ENCODE data around the gene ITGB8.
"Not testable (repeated sequence)": the region's sequence is repeated elsewhere in the genome, so short reads cannot be mapped to it uniquely, and the experiment has no call there.

ITGB8 gene

DNA sequence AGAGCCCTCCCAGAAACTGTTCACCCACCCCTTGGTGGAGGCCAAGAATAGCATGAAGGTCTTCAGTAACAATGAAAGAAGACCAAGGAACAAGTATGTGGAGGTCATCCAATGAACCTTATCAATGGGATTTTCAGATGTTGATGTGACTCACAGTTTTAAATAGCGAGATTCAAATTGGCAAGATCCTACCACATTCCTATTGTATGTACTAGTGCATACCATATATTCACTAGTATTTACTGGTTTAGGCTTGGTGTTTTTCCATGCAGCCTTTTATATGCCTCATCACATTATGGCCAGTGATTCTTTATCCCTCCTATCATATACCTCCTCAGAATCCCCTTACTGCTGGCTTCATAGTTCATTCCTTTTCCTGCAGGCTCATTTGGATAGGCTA is 54.4 kb downstream of the ITGB8 start:
- no peak for DNase-seq

- DNase-seq, result no peak
These were observed 57.4 kb downstream of the ITGB8 start for GRCh38 chr7:20388084-20388483.

GRCh38 chr7:20389192-20389591 is 58.5 kb downstream of the ITGB8 start:
- not testable (repeated sequence) for DNase-seq

DNA sequence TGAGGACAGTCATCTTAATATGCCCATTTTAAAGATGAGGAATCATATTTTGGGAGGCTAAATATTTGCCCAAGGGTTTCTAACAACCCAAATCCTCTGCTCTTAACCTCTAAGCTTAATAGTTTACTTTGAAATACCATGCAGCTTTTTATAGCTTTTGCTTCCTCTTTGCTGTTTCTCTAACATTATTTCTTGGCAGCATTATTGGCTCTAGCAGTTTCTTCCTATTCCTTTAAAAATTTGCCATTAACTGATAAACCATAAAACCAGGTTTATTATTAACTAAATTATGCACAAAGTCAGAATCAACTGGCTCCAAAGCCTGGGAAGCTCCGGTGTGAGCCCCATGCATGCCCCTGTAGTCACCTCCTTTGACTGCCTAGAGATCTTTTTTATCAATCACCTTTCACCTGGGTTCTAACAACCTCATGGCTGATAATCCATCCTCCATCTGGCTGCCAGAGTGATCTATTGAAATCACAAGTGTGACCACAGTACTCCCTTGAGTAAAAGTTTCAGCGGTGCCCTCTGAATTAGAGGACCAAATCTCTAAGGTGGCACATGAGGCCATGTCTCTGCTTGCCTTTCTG is 62.4 kb downstream of the ITGB8 start:
- DNase-seq, result no peak

- no peak for DNase-seq
These were observed 62.9 kb downstream of the ITGB8 start for GRCh38 chr7:20393616-20394015.

- DNase-seq, result no peak
These were observed 63.6 kb downstream of the ITGB8 start for GRCh38 chr7:20394284-20394683.

DNA sequence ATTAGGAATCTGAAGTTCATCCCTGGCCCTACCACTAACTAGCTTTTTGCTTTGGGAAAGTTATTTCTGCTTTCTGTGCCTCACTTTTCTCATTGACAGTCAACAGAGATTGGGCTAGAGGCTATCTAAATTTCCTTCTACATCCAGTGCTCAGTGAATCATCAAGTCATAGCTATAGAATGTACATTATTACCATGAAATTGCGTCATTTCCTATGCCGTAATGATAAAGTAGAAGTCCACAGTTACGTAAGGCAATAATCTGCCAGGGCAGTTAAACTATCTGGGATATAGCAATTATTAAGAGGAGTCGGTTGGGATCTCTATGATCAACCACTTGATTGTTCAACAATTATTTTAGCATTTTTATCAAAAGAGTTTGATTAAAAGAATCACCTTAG is 64.4 kb downstream of the ITGB8 start:
- DNase-seq, result no peak

GRCh38 chr7:20395511-20395910 is 64.8 kb downstream of the ITGB8 start:
- DNase-seq, result no peak

GRCh38 chr7:20399521-20399920 is 68.8 kb downstream of the ITGB8 start:
- no peak for DNase-seq

DNA sequence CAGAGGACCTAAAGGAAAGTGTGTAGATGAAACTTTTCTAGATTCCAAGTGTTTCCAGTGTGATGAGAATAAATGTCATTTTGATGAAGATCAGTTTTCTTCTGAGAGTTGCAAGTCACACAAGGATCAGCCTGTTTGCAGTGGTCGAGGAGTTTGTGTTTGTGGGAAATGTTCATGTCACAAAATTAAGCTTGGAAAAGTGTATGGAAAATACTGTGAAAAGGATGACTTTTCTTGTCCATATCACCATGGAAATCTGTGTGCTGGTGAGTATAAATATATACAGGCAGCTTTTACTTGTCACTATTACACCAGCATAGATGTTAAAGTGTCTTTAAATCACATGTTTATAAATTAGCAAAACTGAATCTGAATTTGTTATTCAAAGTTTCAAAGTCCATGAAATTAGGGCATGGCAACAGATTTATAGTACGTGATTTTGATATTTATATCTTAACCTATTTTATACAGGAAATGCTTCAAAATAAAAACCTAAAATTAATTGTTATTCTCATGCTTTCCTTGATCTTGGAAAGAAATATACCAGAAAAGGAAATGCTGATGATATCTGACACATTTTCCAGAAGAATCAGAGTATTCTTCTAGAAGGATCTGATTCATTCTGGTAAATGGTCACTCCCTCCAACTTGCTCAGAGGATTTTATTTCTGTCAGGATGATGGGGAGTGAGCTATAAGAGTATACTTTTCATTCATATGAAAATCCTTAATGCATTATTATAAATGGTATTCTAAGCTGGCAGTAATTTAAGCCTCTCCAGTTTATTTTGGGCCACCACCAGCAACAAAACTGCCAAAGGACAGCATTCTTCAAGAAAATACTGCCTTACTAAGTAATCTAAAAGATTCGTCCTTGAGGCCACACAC is 71.4 kb downstream of the ITGB8 start:
- DNase-seq, result no peak

GRCh38 chr7:20402747-20403230 is 72.1 kb downstream of the ITGB8 start:
- no peak for DNase-seq

- no peak for DNase-seq
These were observed 72.6 kb downstream of the ITGB8 start for GRCh38 chr7:20403331-20403730.

- DNase-seq, result no peak
These were observed 73.6 kb downstream of the ITGB8 start for GRCh38 chr7:20404320-20404719.

GRCh38 chr7:20407585-20408466 is 77.1 kb downstream of the ITGB8 start:
- DNase-seq, result peak; percentile 86

DNA sequence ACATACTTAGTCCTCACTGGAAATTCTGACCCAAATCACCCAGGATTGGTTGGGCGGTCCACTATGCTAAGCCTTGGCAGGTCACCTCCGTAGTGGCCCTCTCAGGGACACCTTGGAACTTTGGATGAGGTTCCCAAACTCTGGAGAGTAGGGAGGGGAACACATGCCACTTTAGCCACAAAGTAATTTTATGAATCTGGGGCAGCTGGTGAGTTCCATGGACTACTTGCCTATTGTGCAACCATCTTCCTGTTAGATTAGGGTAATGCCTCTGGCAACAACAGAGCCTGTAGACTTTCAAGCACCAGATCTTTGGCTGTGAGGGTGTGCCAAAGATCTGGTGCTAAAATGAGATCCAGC is 77.7 kb downstream of the ITGB8 start:
- DNase-seq, result no peak

DNA sequence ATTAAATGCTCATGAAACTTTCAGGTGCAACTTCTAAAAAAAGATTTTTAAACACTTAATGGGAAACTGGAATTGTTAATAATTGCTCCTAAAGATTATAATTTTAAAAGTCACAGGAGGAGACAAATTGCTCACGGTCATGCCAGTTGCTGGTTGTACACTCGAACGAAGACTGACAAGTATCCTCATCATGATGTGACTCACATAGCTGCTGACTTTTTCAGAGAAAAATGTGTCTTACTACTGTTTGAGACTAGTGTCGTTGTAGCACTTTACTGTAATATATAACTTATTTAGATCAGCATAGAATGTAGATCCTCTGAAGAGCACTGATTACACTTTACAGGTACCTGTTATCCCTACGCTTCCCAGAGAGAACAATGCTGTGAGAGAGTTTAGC is 79.3 kb downstream of the ITGB8 start:
- DNase-seq, result no peak

DNA sequence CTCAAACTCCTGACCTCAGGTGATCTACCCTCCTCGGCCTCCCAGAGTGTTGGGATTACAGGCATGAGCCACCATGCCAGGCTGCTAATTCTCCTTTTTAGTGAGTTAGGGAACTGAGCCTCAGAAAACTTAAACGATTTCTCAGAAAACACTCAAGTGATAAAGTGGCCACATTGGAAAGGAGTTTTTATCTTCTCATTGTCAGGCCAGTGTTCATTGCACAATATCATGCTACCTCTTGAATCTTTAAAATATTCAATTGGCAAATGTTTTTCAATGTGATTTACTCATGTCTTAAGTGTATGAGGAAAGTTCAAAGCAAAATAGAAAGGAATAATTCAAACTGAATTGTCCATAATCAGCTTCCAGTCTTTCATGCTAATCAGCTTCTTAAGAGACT is 80.7 kb downstream of the ITGB8 start:
- DNase-seq, result no peak

- no peak for DNase-seq
These were observed 81.3 kb downstream of the ITGB8 start for GRCh38 chr7:20412032-20412431.

GRCh38 chr7:20417260-20417659 is 86.6 kb downstream of the ITGB8 start:
- DNase-seq, result no peak

GRCh38 chr7:20417675-20418382 is 87.1 kb downstream of the ITGB8 start:
- no peak for DNase-seq

GRCh38 chr7:20424500-20424899 is 93.8 kb downstream of the ITGB8 start:
- DNase-seq, result no peak

GRCh38 chr7:20430664-20431063 is 100.0 kb downstream of the ITGB8 start:
- DNase-seq, result no peak

DNA sequence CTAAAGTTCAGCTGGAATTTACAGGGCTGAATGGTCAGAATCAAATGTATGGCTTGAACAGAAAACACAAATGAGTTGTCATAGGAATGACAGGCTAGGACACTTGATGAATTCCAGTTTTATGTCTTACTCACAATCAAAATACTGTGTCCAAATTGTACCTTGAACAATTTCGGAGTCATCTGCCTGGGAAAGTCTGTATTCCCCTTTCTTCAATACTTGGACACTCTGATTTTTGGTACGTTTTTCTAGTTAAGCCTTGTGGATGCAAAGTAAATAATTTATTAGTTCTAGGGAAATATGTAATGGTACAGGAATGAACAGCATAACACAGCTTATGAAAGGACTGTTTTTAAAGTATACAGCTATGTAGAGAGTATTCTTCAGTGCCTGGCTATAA is 100.4 kb downstream of the ITGB8 start:
- DNase-seq, result no peak

Measured in NCI-H2227 treated with DMSO at 0.1 percent for 48 hours (cell line).